ENCODE measurements around the gene FRMD5.
"Not testable (repeated sequence)": the region's sequence is repeated elsewhere in the genome, so short reads cannot be mapped to it uniquely, and the experiment has no call there.

The FRMD5 gene

DNA sequence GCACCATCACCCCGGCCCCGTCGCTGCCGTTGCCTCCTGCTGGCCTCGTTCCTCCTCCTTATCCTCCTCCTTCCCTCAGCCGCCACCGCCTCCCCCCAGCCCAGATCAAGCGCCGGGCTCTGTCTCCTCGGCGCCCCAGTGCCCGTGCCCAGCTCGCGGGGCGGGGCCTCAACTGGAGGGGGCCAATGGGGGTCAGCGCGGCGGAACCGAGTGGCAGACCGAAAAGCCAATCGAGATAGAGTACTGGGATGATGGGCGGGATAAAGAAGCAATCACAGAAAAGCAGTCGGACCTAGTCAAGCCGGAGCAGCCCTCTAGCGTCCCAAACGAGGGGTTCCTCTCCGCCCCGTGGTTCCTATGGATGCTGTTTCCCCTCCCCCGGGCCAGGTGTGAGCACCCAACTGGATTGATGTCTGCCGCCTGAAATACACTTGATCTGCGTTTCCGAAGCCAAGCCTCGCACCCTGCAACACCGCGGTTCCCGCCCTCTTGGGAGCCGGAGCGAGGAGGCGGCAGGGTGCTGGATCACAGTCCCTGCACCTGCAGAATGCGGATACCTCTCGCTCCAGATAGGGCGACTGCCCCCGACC, at the start of gene FRMD5:
Gene FRMD5 (minus strand): TSS at position 121 of the 590 bp plus-strand sequence.
- H3K36me3 ChIP-seq (ENCODE audit: control insufficient read depth, insufficient read depth, low read length) = no peaks in the 10 kb centered on the region
- H3K27me3 ChIP-seq (ENCODE audit: control insufficient read depth, insufficient read depth, low read length) = peaks cover 18% of the 10 kb centered on the region
- H3K9ac ChIP-seq (ENCODE audit: low read depth, low read length) = peak within 1 kb of the TSS; percentile 51
- H3K4me3 ChIP-seq (ENCODE audit: low read depth, low read length) = peak within 1 kb of the TSS; percentile 61
- no peak within 1 kb of the TSS for H3K27ac ChIP-seq (ENCODE audit: low read depth, low read length)
- H3K4me1 ChIP-seq (ENCODE audit: control insufficient read depth, insufficient read depth, low read length) = peaks cover 27% of the 10 kb centered on the region
- H3K9me3 ChIP-seq (ENCODE audit: control insufficient read depth, insufficient read depth, low read length) = no peaks in the 10 kb centered on the region

DNA sequence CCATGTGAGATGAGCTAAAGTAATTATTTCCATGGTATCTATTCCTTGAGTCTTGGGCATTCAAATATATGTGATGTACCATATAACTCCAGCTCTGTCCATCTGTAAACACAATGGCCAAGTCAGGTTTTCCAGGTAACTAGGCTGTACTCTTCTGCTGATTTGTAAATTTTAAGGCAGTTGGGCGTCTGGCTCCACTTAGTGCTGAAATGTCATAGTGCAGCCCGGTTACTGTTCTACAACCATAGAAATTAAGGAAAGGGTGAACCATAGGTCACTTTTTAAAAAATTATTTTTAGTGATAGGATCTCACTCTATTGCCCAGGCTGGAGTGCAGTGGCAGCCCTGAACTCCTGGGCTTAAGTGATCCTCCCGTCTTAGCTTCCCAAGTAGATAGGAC, 48.8 kb upstream of the FRMD5 start:
- Histone ChIP-seq H3K27ac (ENCODE audit: low read depth, low read length) (no peak overlapping the region), H3K4me1 (ENCODE audit: control insufficient read depth, insufficient read depth, low read length) (no peaks in the 10 kb centered on the region), H3K9ac (ENCODE audit: low read depth, low read length) (no peak overlapping the region), H3K4me3 (ENCODE audit: low read depth, low read length) (no peak overlapping the region), H3K36me3 (ENCODE audit: control insufficient read depth, insufficient read depth, low read length) (no peaks in the 10 kb centered on the region), H3K9me3 (ENCODE audit: control insufficient read depth, insufficient read depth, low read length) (no peaks in the 10 kb centered on the region), H3K27me3 (ENCODE audit: control insufficient read depth, insufficient read depth, low read length) (no peaks in the 10 kb centered on the region)

DNA sequence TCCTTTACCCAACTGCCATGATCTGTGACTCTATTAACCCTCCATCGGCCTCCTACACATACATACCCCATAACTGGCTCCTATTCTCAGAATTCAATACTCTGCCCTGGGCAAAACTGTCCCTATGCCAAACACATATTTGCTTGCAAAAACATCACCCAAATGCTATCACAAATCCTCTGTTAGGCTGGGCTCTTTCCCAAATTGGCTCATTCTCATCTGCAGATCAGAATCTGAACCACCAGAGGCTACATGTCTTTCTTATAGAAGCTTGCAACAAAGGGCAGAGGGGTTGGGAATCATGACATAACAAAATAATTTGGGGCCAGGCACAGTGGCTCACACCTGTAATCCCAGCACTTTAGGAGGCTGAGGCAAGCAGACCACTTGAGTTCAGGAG, 48.1 kb upstream of the FRMD5 start:
- Histone ChIP-seq H3K27ac (ENCODE audit: low read depth, low read length) (no peak overlapping the region), H3K36me3 (ENCODE audit: control insufficient read depth, insufficient read depth, low read length) (no peaks in the 10 kb centered on the region), H3K4me3 (ENCODE audit: low read depth, low read length) (no peak overlapping the region), H3K4me1 (ENCODE audit: control insufficient read depth, insufficient read depth, low read length) (no peaks in the 10 kb centered on the region), H3K9me3 (ENCODE audit: control insufficient read depth, insufficient read depth, low read length) (no peaks in the 10 kb centered on the region), H3K27me3 (ENCODE audit: control insufficient read depth, insufficient read depth, low read length) (no peaks in the 10 kb centered on the region), H3K9ac (ENCODE audit: low read depth, low read length) (no peak overlapping the region)

DNA sequence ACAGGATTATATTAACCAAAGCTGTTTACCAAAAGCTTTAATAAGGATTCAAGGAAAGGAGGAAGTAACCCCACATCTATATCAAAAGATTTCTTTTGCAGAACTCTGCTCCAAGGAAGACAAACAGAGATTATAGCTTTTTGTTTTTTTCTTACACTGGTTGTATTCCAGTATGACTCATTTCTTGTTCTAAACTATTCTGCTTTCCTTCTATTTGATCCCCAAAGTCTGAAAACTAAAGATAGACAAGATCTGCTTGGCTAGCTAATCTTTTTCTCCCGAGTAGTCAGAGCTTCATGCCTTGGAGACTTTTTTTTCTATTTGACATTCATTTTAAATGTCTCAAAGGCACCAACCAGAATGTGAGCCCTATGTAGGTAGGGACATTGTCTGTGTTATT, 36.8 kb upstream of the FRMD5 start:
- Histone ChIP-seq H3K9ac (ENCODE audit: low read depth, low read length) (no peak overlapping the region), H3K4me1 (ENCODE audit: control insufficient read depth, insufficient read depth, low read length) (no peaks in the 10 kb centered on the region), H3K27ac (ENCODE audit: low read depth, low read length) (no peak overlapping the region), H3K27me3 (ENCODE audit: control insufficient read depth, insufficient read depth, low read length) (no peaks in the 10 kb centered on the region), H3K9me3 (ENCODE audit: control insufficient read depth, insufficient read depth, low read length) (no peaks in the 10 kb centered on the region), H3K36me3 (ENCODE audit: control insufficient read depth, insufficient read depth, low read length) (no peaks in the 10 kb centered on the region), H3K4me3 (ENCODE audit: low read depth, low read length) (no peak overlapping the region)

DNA sequence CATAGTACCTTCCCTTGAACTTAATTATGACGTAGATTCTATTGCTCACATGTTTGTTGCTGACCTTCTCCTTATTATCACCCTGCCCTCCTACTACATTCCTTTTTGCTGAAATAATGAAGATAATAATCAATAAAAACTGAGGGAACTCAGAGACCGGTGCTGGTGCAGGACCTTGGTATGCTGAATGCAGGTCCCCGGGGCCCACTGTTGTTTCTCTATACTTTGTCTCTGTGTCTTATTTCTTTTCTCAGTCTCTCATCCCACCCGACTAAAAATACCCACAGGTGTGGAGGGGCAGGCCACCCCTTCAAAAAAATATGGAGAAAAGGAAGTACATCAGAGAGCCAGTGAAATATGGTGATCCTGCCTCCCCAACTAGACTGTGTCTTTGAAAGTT, 34.2 kb upstream of the FRMD5 start:
- H3K27me3 ChIP-seq (ENCODE audit: control insufficient read depth, insufficient read depth, low read length); H3K4me1 ChIP-seq (ENCODE audit: control insufficient read depth, insufficient read depth, low read length); H3K9me3 ChIP-seq (ENCODE audit: control insufficient read depth, insufficient read depth, low read length); H3K27ac ChIP-seq (ENCODE audit: low read depth, low read length); H3K36me3 ChIP-seq (ENCODE audit: control insufficient read depth, insufficient read depth, low read length); H3K4me3 ChIP-seq (ENCODE audit: low read depth, low read length); H3K9ac ChIP-seq (ENCODE audit: low read depth, low read length): not testable (repeated sequence)

DNA sequence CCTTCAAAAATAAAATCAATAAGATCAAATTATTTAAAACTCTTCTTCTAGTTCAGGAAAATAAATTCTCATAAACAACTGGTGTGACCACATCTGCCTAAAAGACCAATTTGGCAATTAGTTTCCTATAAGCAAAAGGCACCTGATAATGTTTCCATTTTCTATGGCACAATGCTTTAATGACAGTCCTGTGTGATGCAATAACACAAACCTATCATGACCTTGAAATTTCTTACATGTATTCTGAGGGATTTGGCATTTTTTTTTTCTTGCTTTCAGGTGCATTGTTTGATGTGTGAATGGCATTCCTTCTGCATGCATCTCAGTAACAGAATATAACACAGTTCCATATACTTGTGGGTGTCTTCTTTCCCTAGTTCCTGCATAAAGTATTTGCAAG, 32.5 kb upstream of the FRMD5 start:
- no peaks in the 10 kb centered on the region for H3K27me3 ChIP-seq (ENCODE audit: control insufficient read depth, insufficient read depth, low read length)
- no peaks in the 10 kb centered on the region for H3K36me3 ChIP-seq (ENCODE audit: control insufficient read depth, insufficient read depth, low read length)
- H3K9me3 ChIP-seq (ENCODE audit: control insufficient read depth, insufficient read depth, low read length) = no peaks in the 10 kb centered on the region
- H3K27ac ChIP-seq (ENCODE audit: low read depth, low read length) = no peak overlapping the region
- no peak overlapping the region for H3K4me3 ChIP-seq (ENCODE audit: low read depth, low read length)
- H3K9ac ChIP-seq (ENCODE audit: low read depth, low read length) = no peak overlapping the region
- no peaks in the 10 kb centered on the region for H3K4me1 ChIP-seq (ENCODE audit: control insufficient read depth, insufficient read depth, low read length)

DNA sequence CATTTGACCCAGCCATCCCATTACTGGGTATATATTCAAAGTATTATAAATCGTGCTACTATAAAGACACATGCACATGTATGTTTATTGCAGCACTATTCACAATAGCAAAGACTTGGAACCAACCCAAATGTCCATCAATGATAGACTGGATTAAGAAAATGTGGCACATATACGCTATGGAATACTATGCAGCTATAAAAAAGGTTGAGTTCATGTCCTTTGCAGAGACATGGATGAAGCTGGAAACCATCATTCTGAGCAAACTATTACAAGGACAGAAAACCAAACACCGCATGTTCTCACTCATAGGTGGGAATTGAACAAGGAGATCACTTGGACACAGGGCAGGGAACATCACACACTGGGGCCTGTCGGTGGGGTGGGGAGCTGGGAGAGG, 31.9 kb upstream of the FRMD5 start:
- H3K4me3 ChIP-seq (ENCODE audit: low read depth, low read length); H3K9me3 ChIP-seq (ENCODE audit: control insufficient read depth, insufficient read depth, low read length); H3K27me3 ChIP-seq (ENCODE audit: control insufficient read depth, insufficient read depth, low read length); H3K4me1 ChIP-seq (ENCODE audit: control insufficient read depth, insufficient read depth, low read length); H3K36me3 ChIP-seq (ENCODE audit: control insufficient read depth, insufficient read depth, low read length); H3K9ac ChIP-seq (ENCODE audit: low read depth, low read length); H3K27ac ChIP-seq (ENCODE audit: low read depth, low read length): not testable (repeated sequence)

DNA sequence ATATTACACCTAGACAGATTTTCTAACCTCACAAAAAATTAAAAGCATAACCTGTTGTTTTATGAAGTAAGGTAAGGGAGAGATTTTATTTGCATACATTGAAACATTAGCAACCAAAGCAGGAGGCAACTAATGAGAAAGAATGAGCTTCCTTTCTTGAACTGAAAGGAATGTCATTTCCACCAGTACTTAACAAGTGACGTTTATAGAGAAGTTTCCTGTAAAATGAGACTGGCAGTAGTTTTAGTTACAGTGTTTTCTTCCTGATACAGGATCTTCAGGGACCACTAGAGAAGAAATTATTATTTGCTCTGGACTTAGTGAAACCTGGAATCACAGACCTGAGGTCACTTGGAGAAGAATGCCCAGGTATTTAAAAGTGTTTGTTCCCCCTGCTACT, 27.4 kb upstream of the FRMD5 start:
- Histone ChIP-seq H3K9me3 (ENCODE audit: control insufficient read depth, insufficient read depth, low read length) (no peaks in the 10 kb centered on the region), H3K4me1 (ENCODE audit: control insufficient read depth, insufficient read depth, low read length) (0 out of 2 replicates have a peak, but pooled peaks cover 3% of the 10 kb centered on the region), H3K9ac (ENCODE audit: low read depth, low read length) (no peak overlapping the region), H3K4me3 (ENCODE audit: low read depth, low read length) (no peak overlapping the region), H3K27me3 (ENCODE audit: control insufficient read depth, insufficient read depth, low read length) (no peaks in the 10 kb centered on the region), H3K27ac (ENCODE audit: low read depth, low read length) (no peak overlapping the region), H3K36me3 (ENCODE audit: control insufficient read depth, insufficient read depth, low read length) (no peaks in the 10 kb centered on the region)

DNA sequence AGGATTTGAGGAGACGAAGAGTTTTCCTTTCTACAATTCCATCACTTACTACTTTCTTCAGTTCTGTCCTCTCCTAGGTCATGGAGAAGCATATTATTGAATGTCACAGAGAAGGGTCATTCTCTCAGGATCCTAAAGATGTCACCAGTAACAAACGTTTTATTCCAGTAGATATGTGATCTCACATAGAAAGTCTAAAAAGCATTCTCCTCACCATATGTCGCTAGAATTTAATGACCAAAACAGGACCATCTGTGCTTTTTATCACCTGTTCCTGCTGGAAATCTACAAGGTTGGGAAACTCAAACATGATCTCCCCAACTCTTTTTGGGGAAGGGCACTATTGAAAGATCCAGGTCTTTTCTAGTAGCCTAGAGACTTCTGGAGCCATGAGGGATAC, 24.0 kb upstream of the FRMD5 start:
- Histone ChIP-seq H3K27me3 (ENCODE audit: control insufficient read depth, insufficient read depth, low read length) (no peaks in the 10 kb centered on the region), H3K36me3 (ENCODE audit: control insufficient read depth, insufficient read depth, low read length) (no peaks in the 10 kb centered on the region), H3K4me1 (ENCODE audit: control insufficient read depth, insufficient read depth, low read length) (0 out of 2 replicates have a peak, but pooled peaks cover 3% of the 10 kb centered on the region), H3K9ac (ENCODE audit: low read depth, low read length) (no peak overlapping the region), H3K9me3 (ENCODE audit: control insufficient read depth, insufficient read depth, low read length) (no peaks in the 10 kb centered on the region), H3K4me3 (ENCODE audit: low read depth, low read length) (no peak overlapping the region), H3K27ac (ENCODE audit: low read depth, low read length) (no peak overlapping the region)

DNA sequence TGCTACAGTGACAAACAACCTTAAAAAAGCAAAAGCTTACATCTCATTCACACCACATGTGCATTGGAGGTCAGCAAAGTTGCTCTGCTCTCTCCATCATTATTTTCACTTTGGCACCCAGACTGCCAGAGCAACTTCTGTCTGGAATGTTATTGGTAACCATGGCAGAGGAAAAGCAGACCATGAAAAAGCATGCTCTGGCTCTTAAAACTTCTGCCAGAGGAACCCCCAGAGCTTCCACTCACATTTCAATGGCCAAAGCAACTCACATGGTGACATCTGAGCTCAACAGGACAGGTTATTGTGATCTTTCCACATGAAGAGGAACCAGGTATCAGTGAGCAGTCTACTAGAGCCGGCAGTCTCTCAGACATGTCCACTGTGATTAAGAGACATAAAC, 21.9 kb upstream of the FRMD5 start:
- H3K9ac ChIP-seq (ENCODE audit: low read depth, low read length) = no peak overlapping the region
- peaks cover 8% of the 10 kb centered on the region; the same call in 1 of the 2 replicates for H3K4me1 ChIP-seq (ENCODE audit: control insufficient read depth, insufficient read depth, low read length)
- no peaks in the 10 kb centered on the region for H3K27me3 ChIP-seq (ENCODE audit: control insufficient read depth, insufficient read depth, low read length)
- no peak overlapping the region for H3K27ac ChIP-seq (ENCODE audit: low read depth, low read length)
- no peak overlapping the region for H3K4me3 ChIP-seq (ENCODE audit: low read depth, low read length)
- no peaks in the 10 kb centered on the region for H3K9me3 ChIP-seq (ENCODE audit: control insufficient read depth, insufficient read depth, low read length)
- H3K36me3 ChIP-seq (ENCODE audit: control insufficient read depth, insufficient read depth, low read length) = no peaks in the 10 kb centered on the region

DNA sequence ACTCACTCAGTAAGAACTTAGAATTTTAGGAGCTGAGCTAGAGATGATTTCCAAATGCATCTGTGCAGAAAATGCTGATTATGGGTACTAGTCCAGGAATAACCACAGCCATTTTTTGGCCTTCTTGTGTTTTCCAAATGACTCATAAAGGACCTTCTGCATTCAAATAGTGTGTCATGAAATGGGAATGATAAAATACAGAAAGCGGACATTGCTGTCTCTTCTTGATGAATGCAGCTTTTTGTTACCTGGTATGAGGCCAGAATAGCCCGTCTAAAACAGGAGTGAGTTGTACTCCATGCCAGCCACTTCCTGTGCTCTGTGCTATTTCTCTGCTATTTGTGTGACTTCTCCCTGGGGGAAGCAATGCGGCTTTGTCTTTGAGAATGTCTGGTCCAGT, 20.5 kb upstream of the FRMD5 start:
- Histone ChIP-seq H3K9me3 (ENCODE audit: control insufficient read depth, insufficient read depth, low read length) (no peaks in the 10 kb centered on the region), H3K27me3 (ENCODE audit: control insufficient read depth, insufficient read depth, low read length) (no peaks in the 10 kb centered on the region), H3K9ac (ENCODE audit: low read depth, low read length) (no peak overlapping the region), H3K4me3 (ENCODE audit: low read depth, low read length) (no peak overlapping the region), H3K36me3 (ENCODE audit: control insufficient read depth, insufficient read depth, low read length) (no peaks in the 10 kb centered on the region), H3K27ac (ENCODE audit: low read depth, low read length) (no peak overlapping the region), H3K4me1 (ENCODE audit: control insufficient read depth, insufficient read depth, low read length) (peaks cover 8% of the 10 kb centered on the region; the same call in 1 of the 2 replicates)

DNA sequence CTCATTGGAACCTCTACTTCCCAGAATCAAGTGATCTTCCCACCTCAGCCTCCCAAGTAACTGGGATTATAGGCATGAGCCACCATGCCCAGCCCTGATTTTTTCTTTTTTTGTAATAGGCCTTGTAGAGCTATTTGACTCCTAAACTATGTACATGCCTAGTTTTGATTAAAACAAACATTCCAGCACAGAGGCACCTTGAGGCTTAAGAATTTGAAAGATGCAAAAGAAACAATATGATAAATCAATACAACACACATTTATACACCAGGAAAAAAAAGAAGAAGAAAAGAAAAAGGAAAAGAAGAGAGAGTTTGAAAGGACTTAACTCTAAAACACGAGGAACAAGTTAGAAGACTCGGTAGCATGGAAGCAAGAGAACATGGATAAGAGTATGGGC, 13.9 kb upstream of the FRMD5 start:
- no peak overlapping the region for H3K4me3 ChIP-seq (ENCODE audit: low read depth, low read length)
- no peaks in the 10 kb centered on the region for H3K27me3 ChIP-seq (ENCODE audit: control insufficient read depth, insufficient read depth, low read length)
- no peaks in the 10 kb centered on the region for H3K36me3 ChIP-seq (ENCODE audit: control insufficient read depth, insufficient read depth, low read length)
- H3K9me3 ChIP-seq (ENCODE audit: control insufficient read depth, insufficient read depth, low read length) = no peaks in the 10 kb centered on the region
- H3K4me1 ChIP-seq (ENCODE audit: control insufficient read depth, insufficient read depth, low read length) = peaks cover 4% of the 10 kb centered on the region; the same call in 1 of the 2 replicates
- no peak overlapping the region for H3K9ac ChIP-seq (ENCODE audit: low read depth, low read length)
- no peak overlapping the region for H3K27ac ChIP-seq (ENCODE audit: low read depth, low read length)

Data from HUES48 (cell line).